H1 (cell line): Measurements from ENCODE around the gene B4GALT5. TPM values are rescaled to one million over a fixed set of nuclear protein-coding genes. Genes with fewer than 3 reads are reported as not detected.

Experiments used
- CTCF ChIA-PET: fragments of 300-600 bp; sonication (Branson Sonifier 250); formaldehyde crosslinking; loops from one replicate; lab custom pipeline; 2021; ENCODE audit not compliant: partially characterized antibody; lab: Charles Lee
- POLR2A ChIA-PET: fragments of 300-600 bp; sonication (Branson Sonifier 250); formaldehyde crosslinking; loops from one replicate; lab custom pipeline; 2021; ENCODE audit warnings: inconsistent platforms; ENCODE audit not compliant: partially characterized antibody; lab: Charles Lee
- DNase-seq, 2 experiments: peaks; one replicate each; pipeline versions ENCODE4 v3.0.0 to v3.0.0-alpha.2; 2010 to 2022; ENCODE audit warnings: low spot score in 2 of 2, low read depth in 1 of 2, mixed read lengths in 1 of 2
- FAIRE-seq: peaks from 2 replicates; lab custom pipeline; 2011; peaks lifted over from hg19 to GRCh38; lab: Jason Lieb, UNC
- H2AFZ ChIP-seq: 2 replicates; pipeline ENCODE4 v1.8.1; 2012; ENCODE audit warnings: low read length, inconsistent platforms
- H2AK5ac ChIP-seq: 2 replicates; pipeline ENCODE4 v1.6.1; 2013; ENCODE audit warnings: low read depth, low read length
- H2BK120ac ChIP-seq: replicated peaks from 2 replicates; pipeline ENCODE3; 2013; ENCODE audit warnings: low read depth, low read length, inconsistent platforms
- H2BK12ac ChIP-seq: 2 replicates; pipeline ENCODE4 v1.6.1; 2013; ENCODE audit warnings: low read depth, low read length
- H2BK15ac ChIP-seq: 2 replicates; pipeline ENCODE4 v1.6.1; 2013; ENCODE audit warnings: low read length
- H2BK20ac ChIP-seq: 2 replicates; pipeline ENCODE4 v1.6.1; 2013; ENCODE audit warnings: low read length
- H2BK5ac ChIP-seq: 2 replicates; pipeline ENCODE4 v1.6.1; 2013; ENCODE audit warnings: low read depth, low read length
- H3K14ac ChIP-seq: 2 replicates; pipeline ENCODE4 v1.6.1; 2013; ENCODE audit warnings: inconsistent platforms; ENCODE audit not compliant: insufficient read length
- H3K18ac ChIP-seq: 2 replicates; pipeline ENCODE4 v1.6.1; 2013; ENCODE audit warnings: low read length; ENCODE audit errors: extremely low read depth
- H3K23ac ChIP-seq: 2 replicates; pipeline ENCODE4 v1.6.1; 2013; ENCODE audit warnings: inconsistent platforms; ENCODE audit not compliant: insufficient read length
- H3K23me2 ChIP-seq: 2 replicates; pipeline ENCODE4 v1.6.1; 2013; ENCODE audit warnings: low read depth, low read length
- H3K27ac ChIP-seq: 2 replicates; pipeline ENCODE4 v1.6.1; 2011; ENCODE audit warnings: low read depth, low read length, inconsistent platforms
- H3K27me3 ChIP-seq, 4 experiments: replicated peaks in 1 of 4; 1 replicate in 1 of 4; 2 replicates in 3 of 4; pipeline versions ENCODE4 v1.6.1 to v1.8.1; 2011 to 2013; ENCODE audit warnings: low read length in 3 of 4, mild to moderate bottlenecking in 3 of 4, inconsistent platforms in 2 of 4, mixed read lengths in 2 of 4, moderate library complexity in 1 of 4; ENCODE audit not compliant: control insufficient read depth in 3 of 4, insufficient read depth in 3 of 4; ENCODE audit errors: extremely low read depth in 1 of 4
- H3K36me3 ChIP-seq, 4 experiments: 2 replicates each; pipeline versions ENCODE4 v1.6.1 to v1.8.1; 2011 to 2013; ENCODE audit warnings: mild to moderate bottlenecking in 4 of 4, low read length in 3 of 4, moderate library complexity in 2 of 4, control low read depth in 1 of 4, inconsistent platforms in 1 of 4; ENCODE audit not compliant: insufficient read depth in 4 of 4, control insufficient read depth in 2 of 4
- H3K4ac ChIP-seq: replicated peaks from 2 replicates; pipeline ENCODE3; 2013; ENCODE audit warnings: low read length, low read depth, mixed read lengths, inconsistent platforms; ENCODE audit not compliant: insufficient read length
- H3K4me1 ChIP-seq, 4 experiments: replicated peaks in 1 of 4; 1 replicate in 1 of 4; 2 replicates in 3 of 4; pipeline versions ENCODE4 v1.6.1 to v1.8.1; 2011 to 2013; ENCODE audit warnings: low read length in 3 of 4, inconsistent platforms in 2 of 4, mixed read lengths in 1 of 4; ENCODE audit not compliant: insufficient read depth in 4 of 4, control insufficient read depth in 3 of 4
- H3K4me2 ChIP-seq, 2 experiments: 2 replicates each; pipeline versions ENCODE4 v1.6.1 to v1.8.1; 2011 to 2013; ENCODE audit warnings: low read depth in 2 of 2, low read length in 2 of 2, control low read depth in 1 of 2, inconsistent platforms in 1 of 2, mild to moderate bottlenecking in 1 of 2; ENCODE audit not compliant: insufficient read depth in 1 of 2
- H3K4me3 ChIP-seq, 4 experiments: fragments of 200-600, 300-600 bp in 1 of 4; sonication (generic), shearing (Covaris generic), sonication (Bioruptor Twin) in 1 of 4; 2 replicates each; pipeline versions ENCODE4 v1.5.1 to v1.8.1; 2011 to 2016; ENCODE audit warnings: low read length in 4 of 4, low read depth in 3 of 4, control low read depth in 2 of 4, inconsistent platforms in 2 of 4, mild to moderate bottlenecking in 2 of 4, mixed read lengths in 1 of 4, moderate library complexity in 1 of 4; ENCODE audit not compliant: insufficient read depth in 2 of 4; ENCODE audit errors: extremely low read depth in 1 of 4
- H3K56ac ChIP-seq: replicated peaks from 2 replicates; pipeline ENCODE3; 2013; ENCODE audit warnings: low read depth, mild to moderate bottlenecking, mixed read lengths, low read length, inconsistent platforms; ENCODE audit not compliant: insufficient read length
- H3K79me1 ChIP-seq: 2 replicates; pipeline ENCODE4 v1.6.1; 2013; ENCODE audit warnings: low read depth, low read length, control low read depth
- H3K79me2 ChIP-seq, 2 experiments: 2 replicates each; pipeline versions ENCODE4 v1.6.1 to v1.8.1; 2012 to 2013; ENCODE audit warnings: low read length in 2 of 2, mild to moderate bottlenecking in 2 of 2, inconsistent platforms in 1 of 2; ENCODE audit not compliant: insufficient read depth in 2 of 2, control insufficient read depth in 1 of 2
- H3K9ac ChIP-seq, 4 experiments: replicated peaks in 1 of 4; 1 replicate in 1 of 4; 2 replicates in 3 of 4; pipeline versions ENCODE4 v1.6.1 to v1.8.1; 2011 to 2013; ENCODE audit warnings: low read depth in 3 of 4, low read length in 3 of 4, control low read depth in 2 of 4, mild to moderate bottlenecking in 2 of 4, moderate library complexity in 2 of 4, inconsistent platforms in 1 of 4; ENCODE audit errors: extremely low read depth in 1 of 4
- H3K9me3 ChIP-seq, 2 experiments: 2 replicates each; pipeline versions ENCODE4 v1.6.1 to v1.8.1; 2012 to 2013; ENCODE audit warnings: mild to moderate bottlenecking in 2 of 2, moderate library complexity in 2 of 2, control low read depth in 1 of 2, inconsistent platforms in 1 of 2, low read depth in 1 of 2, low read length in 1 of 2, mixed read lengths in 1 of 2; ENCODE audit not compliant: insufficient read depth in 2 of 2
- H4K20me1 ChIP-seq, 2 experiments: replicated peaks in 1 of 2; 2 replicates each; pipeline versions ENCODE3 to v1.8.1; 2011 to 2013; ENCODE audit warnings: inconsistent platforms in 2 of 2, low read length in 2 of 2, mild to moderate bottlenecking in 1 of 2; ENCODE audit not compliant: insufficient read depth in 2 of 2, control insufficient read depth in 1 of 2
- H4K5ac ChIP-seq: 2 replicates; pipeline ENCODE4 v1.6.1; 2013; ENCODE audit warnings: low read length, low read depth, mixed read lengths, inconsistent platforms; ENCODE audit not compliant: insufficient read length
- H4K8ac ChIP-seq: 2 replicates; pipeline ENCODE4 v1.8.0; 2013; ENCODE audit warnings: mild to moderate bottlenecking, moderate library complexity, low read length, inconsistent platforms; ENCODE audit not compliant: insufficient read depth; ENCODE audit errors: extremely low read depth
- H4K91ac ChIP-seq: replicated peaks from 2 replicates; pipeline ENCODE3; 2013; ENCODE audit warnings: low read length, mixed read lengths, inconsistent platforms; ENCODE audit not compliant: insufficient read length
- CBX8 ChIP-seq: fragments of 300-800, 300-1000 bp; sonication (generic); IDR thresholded peaks from 2 replicates; pipeline ENCODE4 v1.7.1; 2016; ENCODE audit warnings: low read depth, low read length, borderline replicate concordance
- EGR1 ChIP-seq: IDR thresholded peaks from 2 replicates; pipeline ENCODE4 v1.6.1; 2011; ENCODE audit warnings: low read depth, low read length, borderline replicate concordance
- EP300 ChIP-seq, 2 experiments: IDR thresholded peaks; 1 replicate in 1 of 2; 2 replicates in 1 of 2; pipeline ENCODE4 v1.6.1; 2011 to 2012; ENCODE audit warnings: low read depth in 2 of 2, low read length in 2 of 2, mild to moderate bottlenecking in 2 of 2, borderline replicate concordance in 1 of 2, inconsistent platforms in 1 of 2, moderate library complexity in 1 of 2
- HDAC6 ChIP-seq: IDR thresholded peaks from one replicate; pipeline ENCODE4 v1.7.1; 2012; ENCODE audit warnings: low read depth, mild to moderate bottlenecking, inconsistent platforms, low read length, moderate library complexity
- JUN ChIP-seq: IDR thresholded peaks from 2 replicates; pipeline ENCODE4 v1.6.1; 2011; ENCODE audit warnings: low read depth, mild to moderate bottlenecking, improper control_type of control experiment, low read length
- POU5F1 ChIP-seq: IDR thresholded peaks from 2 replicates; pipeline ENCODE4 v1.6.1; 2011; ENCODE audit warnings: low read depth, mild to moderate bottlenecking, low read length, moderate library complexity
- RAD21 ChIP-seq, 2 experiments: IDR thresholded peaks in 1 of 2; conservative IDR thresholded peaks in 1 of 2; 2 replicates each; pipeline ENCODE4 v1.6.1; 2011; ENCODE audit warnings: low read depth in 2 of 2, low read length in 2 of 2, improper control_type of control experiment in 1 of 2, inconsistent platforms in 1 of 2, mild to moderate bottlenecking in 1 of 2, moderate library complexity in 1 of 2
- SIN3A ChIP-seq, 2 experiments: IDR thresholded peaks in 1 of 2; conservative IDR thresholded peaks in 1 of 2; 2 replicates each; pipeline ENCODE4 v1.6.1; 2011 to 2012; ENCODE audit warnings: low read length in 2 of 2, improper control_type of control experiment in 1 of 2, low read depth in 1 of 2, mild to moderate bottlenecking in 1 of 2
- SP1 ChIP-seq: IDR thresholded peaks from 2 replicates; pipeline ENCODE4 v1.6.1; 2011; ENCODE audit warnings: low read depth, low read length
- SP2 ChIP-seq: IDR thresholded peaks from 2 replicates; pipeline ENCODE4 v1.6.1; 2012; ENCODE audit warnings: mild to moderate bottlenecking, low read length, inconsistent platforms
- TAF1 ChIP-seq: IDR thresholded peaks from 2 replicates; pipeline ENCODE4 v1.6.1; 2011; ENCODE audit warnings: mild to moderate bottlenecking, low read depth, low read length
- TAF7 ChIP-seq: optimal IDR thresholded peaks from 2 replicates; pipeline ENCODE3; 2011; ENCODE audit warnings: low read depth, mild to moderate bottlenecking, inconsistent platforms, low read length, moderate library complexity, borderline replicate concordance
- WGBS, 2 experiments: shearing (Covaris generic) in 1 of 2; methylation state at CpG; one replicate each; pipeline versions ENCODE4 v1.1.6 to v1.1.7; 2013 to 2015; ENCODE audit warnings: low lambda C conversion rate in 2 of 2, mixed read lengths in 2 of 2, inconsistent platforms in 1 of 2, low coverage in 1 of 2, missing lambda C conversion rate in 1 of 2; ENCODE audit not compliant: insufficient replicate concordance in 2 of 2, insufficient coverage in 1 of 2, insufficient read length in 1 of 2; ENCODE audit errors: extremely low coverage in 1 of 2, missing lambda C conversion rate in 1 of 2; 5-methylcytosine and 5-hydroxymethylcytosine counted together
- polyA plus RNA-seq, 7 experiments: library from polyadenylated mRNA; depleted of rRNA in 3 of 7; stranded (reverse) in 5 of 7; unstranded in 2 of 7; fragments of >200 nt in 5 of 7; fragments of 200-250 nt in 2 of 7; gene quantifications; 1 replicate in 5 of 7; 2 replicates in 1 of 7; 4 replicates in 1 of 7; pipeline versions ENCODE4 v1.2.1 to v1.2.3, GENCODE V29; 2011 to 2013; ENCODE audit warnings: missing spikeins in 2 of 7, mixed read lengths in 2 of 7
- total RNA-seq: library from RNA; stranded (reverse); fragmentation: NEBNext Ultra II Directional; extraction: Animal tissue kit (Norgen Biotek cat#: 25700); gene quantifications from 2 replicates; pipeline ENCODE4 v1.2.1, GENCODE V29; 2021
- TF ChIP-seq, protein P1 (sequence below): IDR thresholded peaks from 2 replicates; pipeline ENCODE4 v1.6.1; 2012; ENCODE audit warnings: inconsistent platforms

Gene B4GALT5
- total and polyA plus RNA-seq, 2 of the 8 experiments (the other 6 are each of a cell fraction or from before 2014, with no cell fraction given) = 46.5 to 75.4 TPM

DNA sequence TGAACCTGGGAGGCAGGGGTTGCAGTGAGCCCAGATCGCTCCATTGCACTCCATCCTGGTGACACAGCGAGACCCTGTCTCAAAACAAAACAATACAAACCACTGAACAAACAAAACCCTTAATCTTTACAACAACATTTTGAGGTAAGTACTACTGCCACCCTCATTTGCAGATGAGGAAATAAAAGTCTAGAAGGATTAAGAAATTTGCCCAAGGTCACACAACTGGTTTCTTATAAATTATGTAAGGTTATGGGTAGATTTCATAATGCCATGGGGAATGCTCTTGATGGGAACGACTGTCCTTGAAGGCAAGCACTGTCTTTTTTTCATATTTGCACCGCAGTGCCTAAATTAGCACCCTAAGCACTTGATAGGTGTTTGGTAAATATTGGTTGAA is 13.8 kb upstream of the B4GALT5 start:
- ChIA-PET CTCF (interaction anchor here (0.6 kb wide), 2 partner anchors 69 to 1357 kb away, joined by 3 read pairs; no protein-coding TSS in a partner anchor), POLR2A (interaction anchor here (0.6 to 0.8 kb wide), 2 partner anchors 17 to 103 kb away, joined by 3 read pairs; no protein-coding TSS in a partner anchor)
- no peaks in the 10 kb centered on the region for H3K36me3 ChIP-seq
- DNase-seq = no peak
- no peak overlapping the region for H2BK5ac ChIP-seq
- H2BK15ac ChIP-seq = no peak overlapping the region
- no peak overlapping the region for H3K4me2 ChIP-seq
- WGBS, 2 experiments = 91% methylated on average over 4 of the region's 4 CpGs; no CpG with 5 or more reads in 1 of the 2 experiments
- FAIRE-seq = no peak
- H3K27ac ChIP-seq = no peak overlapping the region
- H4K20me1 ChIP-seq = no peaks in the 10 kb centered on the region
- H2AK5ac ChIP-seq = no peak overlapping the region
- H3K14ac ChIP-seq = no peak overlapping the region
- no peak overlapping the region for H3K18ac ChIP-seq
- no peak overlapping the region for H4K91ac ChIP-seq
- H3K79me2 ChIP-seq = no peaks in the 10 kb centered on the region
- H2AFZ ChIP-seq = no peak overlapping the region
- H3K23ac ChIP-seq = no peak overlapping the region
- H2BK12ac ChIP-seq = no peak overlapping the region
- H3K23me2 ChIP-seq = no peaks in the 10 kb centered on the region; the same call in 1 of the 2 replicates
- no peak overlapping the region for H3K4me3 ChIP-seq
- H3K4ac ChIP-seq = no peak overlapping the region
- no peak overlapping the region for H2BK120ac ChIP-seq
- H3K27me3 ChIP-seq = no peaks in the 10 kb centered on the region; a peak in 1 of 7 replicates
- no peak overlapping the region for H2BK20ac ChIP-seq
- no peak overlapping the region for H3K9ac ChIP-seq
- no peaks in the 10 kb centered on the region for H3K9me3 ChIP-seq
- no peak overlapping the region for H4K5ac ChIP-seq
- H4K8ac ChIP-seq = no peak overlapping the region
- H3K56ac ChIP-seq = no peak overlapping the region
- no peaks in the 10 kb centered on the region for H3K79me1 ChIP-seq
- H3K4me1 ChIP-seq = peaks cover 0 to 8% (median 0%) of the 10 kb centered on the region in 4 experiments; a peak in 2 of 7 replicates
- TF ChIP-seq EP300 (IDR thresholded peaks at IDR 0.05; ENCODE audit: borderline replicate concordance in 1 of 2, low read depth in 2 of 2, low read length in 2 of 2) = no peak
- TF ChIP-seq RAD21 (IDR thresholded peaks at IDR 0.05 in 1 of 2, conservative IDR thresholded peaks at IDR 0.05 in 1 of 2; ENCODE audit: low read depth in 2 of 2, low read length in 2 of 2) = no peak
- no peak for TF ChIP-seq HDAC6
- no peak for TF ChIP-seq SP2
- no peak for TF ChIP-seq JUN
- no peak for TF ChIP-seq EGR1
- no peak for TF ChIP-seq TAF7
- TF ChIP-seq SIN3A (conservative IDR thresholded peaks at IDR 0.05 in 1 of 2, IDR thresholded peaks at IDR 0.05 in 1 of 2; ENCODE audit: low read depth in 1 of 2, low read length in 2 of 2) = no peak
- no peak for TF ChIP-seq CBX8
- TF ChIP-seq TAF1 = no peak
- TF ChIP-seq, protein P1, sequence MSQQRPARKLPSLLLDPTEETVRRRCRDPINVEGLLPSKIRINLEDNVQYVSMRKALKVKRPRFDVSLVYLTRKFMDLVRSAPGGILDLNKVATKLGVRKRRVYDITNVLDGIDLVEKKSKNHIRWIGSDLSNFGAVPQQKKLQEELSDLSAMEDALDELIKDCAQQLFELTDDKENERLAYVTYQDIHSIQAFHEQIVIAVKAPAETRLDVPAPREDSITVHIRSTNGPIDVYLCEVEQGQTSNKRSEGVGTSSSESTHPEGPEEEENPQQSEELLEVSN = no peak
- no peak for TF ChIP-seq SP1
- no peak for TF ChIP-seq POU5F1
